GM19238 (cell line): ENCODE results near the gene NTRK1.
"Not testable (repeated sequence)": the region's sequence is repeated elsewhere in the genome, so short reads cannot be mapped to it uniquely, and the experiment has no call there.

Source experiments
- DNase-seq: peaks from one replicate; pipeline ENCODE4 v3.0.0; 2011; ENCODE audit warnings: low spot score; ENCODE audit not compliant: insufficient read length

Gene NTRK1

DNA sequence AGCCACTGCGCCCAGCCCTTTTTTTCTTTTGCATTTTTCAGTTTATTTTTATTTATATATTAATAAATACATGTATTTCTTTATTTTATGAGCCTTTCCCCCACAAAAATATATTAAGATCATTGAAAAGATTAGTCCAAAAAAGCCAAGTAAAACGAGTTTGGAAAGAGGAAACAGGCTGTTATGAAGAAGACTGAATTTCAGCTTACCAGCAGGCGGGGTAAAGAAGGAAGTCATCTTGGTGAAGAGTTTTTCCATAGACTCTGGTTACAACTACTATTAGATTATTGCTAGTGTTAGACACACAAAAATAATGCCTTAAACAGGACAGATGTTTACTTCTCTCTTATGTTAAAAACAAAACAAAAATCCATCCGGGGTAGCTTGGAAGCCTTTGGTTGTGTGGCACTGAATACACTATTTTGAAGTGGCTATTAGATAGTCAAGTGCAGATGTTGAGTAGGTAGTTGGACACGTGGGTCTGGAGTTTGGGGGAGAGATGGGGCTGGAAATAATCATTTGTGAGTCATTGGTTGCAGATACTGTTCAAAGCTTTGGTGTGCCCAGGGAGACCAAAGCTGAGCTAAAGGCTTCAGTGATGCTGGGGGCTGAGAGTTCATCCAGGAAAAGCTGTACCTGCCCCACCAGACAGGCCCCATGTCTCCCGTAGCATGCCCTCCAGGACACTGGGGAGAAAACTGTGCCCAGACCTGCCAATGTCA, 51.1 kb downstream of the NTRK1 start:
- no peak for DNase-seq

DNA sequence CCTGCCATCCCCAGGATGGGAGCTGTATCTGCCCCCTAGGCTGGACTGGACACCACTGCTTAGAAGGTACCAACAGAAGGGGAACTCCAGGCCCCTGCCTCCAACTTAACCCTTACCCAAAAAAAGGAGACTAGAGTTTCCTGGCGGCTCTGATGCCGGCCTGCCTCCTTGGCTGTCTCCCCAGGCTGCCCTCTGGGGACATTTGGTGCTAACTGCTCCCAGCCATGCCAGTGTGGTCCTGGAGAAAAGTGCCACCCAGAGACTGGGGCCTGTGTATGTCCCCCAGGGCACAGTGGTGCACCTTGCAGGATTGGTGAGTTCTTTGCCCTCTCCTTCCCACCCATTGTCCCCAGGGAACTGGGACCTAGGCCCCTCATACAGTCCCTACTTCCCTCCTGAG, 51.6 kb downstream of the NTRK1 start:
- no peak for DNase-seq

DNA sequence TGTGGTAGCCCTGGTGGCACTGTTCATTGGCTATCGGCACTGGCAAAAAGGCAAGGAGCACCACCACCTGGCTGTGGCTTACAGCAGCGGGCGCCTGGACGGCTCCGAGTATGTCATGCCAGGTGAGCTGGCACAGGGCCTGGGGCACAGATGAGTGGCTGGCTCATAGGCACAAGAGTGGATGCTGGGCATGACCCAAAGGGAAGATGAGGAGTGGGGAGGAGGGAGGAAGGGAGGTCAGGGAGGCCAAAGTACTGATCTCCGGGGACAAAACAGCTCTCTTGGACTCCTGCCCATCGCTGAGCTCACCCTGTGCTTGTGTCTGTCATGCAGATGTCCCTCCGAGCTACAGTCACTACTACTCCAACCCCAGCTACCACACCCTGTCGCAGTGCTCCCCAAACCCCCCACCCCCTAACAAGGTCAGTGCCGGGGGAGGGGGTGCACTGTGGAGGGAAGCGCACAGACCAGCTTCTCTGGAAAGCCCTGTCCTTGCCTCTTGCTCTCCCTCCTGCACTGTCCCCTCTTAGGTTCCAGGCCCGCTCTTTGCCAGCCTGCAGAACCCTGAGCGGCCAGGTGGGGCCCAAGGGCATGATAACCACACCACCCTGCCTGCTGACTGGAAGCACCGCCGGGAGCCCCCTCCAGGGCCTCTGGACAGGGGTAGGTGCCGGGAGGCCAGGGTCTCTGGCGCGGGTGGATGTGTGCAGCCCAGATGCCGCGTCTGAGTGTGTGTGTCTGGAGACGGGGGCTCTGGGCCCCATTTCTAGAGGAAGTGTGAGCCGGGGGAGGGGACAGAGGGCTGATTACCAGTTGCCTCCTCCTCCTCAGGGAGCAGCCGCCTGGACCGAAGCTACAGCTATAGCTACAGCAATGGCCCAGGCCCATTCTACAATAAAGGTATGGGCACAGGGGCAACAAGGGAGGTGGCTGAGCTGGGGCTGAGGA, 52.5 kb downstream of the NTRK1 start:
- DNase-seq = no peak

DNA sequence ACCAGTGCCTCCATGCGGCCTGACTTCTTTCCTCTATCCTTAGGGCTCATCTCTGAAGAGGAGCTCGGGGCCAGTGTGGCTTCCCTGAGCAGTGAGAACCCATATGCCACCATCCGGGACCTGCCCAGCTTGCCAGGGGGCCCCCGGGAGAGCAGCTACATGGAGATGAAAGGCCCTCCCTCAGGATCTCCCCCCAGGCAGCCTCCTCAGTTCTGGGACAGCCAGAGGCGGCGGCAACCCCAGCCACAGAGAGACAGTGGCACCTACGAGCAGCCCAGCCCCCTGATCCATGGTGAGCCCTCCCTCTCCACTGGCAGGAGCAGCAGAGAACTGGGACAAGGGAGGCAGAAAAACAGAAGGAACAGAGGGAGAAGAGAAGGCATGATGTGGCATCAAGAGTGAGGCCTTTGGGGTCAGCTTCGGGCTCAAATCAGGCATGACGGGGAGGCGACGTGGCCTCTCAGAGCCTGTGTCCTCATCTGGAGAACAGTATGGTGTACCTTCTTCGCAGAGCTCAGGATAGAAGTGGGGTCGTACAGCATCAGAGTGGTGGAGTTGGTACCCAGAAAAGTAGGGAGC, 53.2 kb downstream of the NTRK1 start:
- DNase-seq = no peak

DNA sequence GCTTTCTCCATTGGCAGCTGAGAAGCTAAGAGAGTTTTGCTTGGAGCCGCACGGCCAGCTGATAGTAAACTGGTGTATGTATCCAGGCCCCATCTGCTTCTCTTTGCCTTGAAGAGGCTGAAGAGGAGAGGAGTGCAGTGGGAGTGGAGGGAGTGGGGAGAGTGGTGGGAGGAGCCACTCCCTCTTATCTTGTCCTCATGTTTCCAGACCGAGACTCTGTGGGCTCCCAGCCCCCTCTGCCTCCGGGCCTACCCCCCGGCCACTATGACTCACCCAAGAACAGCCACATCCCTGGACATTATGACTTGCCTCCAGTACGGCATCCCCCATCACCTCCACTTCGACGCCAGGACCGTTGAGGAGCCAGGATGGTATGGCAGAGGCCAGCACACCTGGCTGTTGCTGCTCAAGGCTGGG, 53.8 kb downstream of the NTRK1 start:
- no peak for DNase-seq

DNA sequence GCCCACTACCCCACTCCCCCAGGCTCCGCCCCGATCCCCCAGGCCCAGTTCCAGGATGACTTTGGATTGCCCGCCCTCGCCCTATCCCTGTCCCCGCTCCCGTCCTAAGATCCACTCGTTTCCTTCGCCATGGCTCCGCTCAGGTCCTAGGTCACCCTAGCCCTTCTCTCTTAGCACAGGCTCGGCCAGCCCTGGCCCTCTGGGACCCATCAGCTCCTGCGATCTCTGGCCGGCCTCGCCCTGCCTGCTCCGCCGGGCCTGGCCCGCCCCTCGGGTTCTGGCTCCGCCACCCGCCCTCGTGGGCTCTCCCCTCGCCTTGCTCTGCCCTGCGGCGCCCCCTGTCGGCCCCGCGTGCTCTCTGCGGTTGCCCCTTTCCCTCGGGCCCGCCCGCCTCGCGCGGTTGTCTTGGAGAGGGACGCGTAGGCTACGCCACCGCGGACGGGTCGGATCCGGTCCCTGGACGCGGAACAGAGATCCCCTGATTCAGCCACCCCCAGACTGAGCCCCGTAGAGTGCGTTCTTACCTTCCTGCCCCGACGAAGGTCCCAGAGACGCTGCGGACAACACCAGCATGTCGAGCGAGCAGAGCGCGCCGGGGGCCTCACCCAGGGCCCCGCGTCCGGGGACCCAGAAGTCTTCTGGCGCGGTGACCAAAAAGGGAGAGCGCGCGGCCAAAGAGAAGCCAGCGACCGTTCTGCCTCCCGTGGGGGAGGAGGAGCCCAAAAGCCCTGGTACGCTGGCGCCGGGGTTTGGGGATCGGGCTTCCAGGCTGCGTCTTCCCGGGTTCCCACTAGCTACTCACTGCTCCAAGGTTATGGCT, 59.8 kb downstream of the NTRK1 start, which contains the start of gene LRRC71:
Gene LRRC71, plus strand, starts transcription at position 400 of the 820 bp plus-strand sequence. Its CDS starts 172 bp downstream, at position 572.
- peak; percentile 46 for DNase-seq

DNA sequence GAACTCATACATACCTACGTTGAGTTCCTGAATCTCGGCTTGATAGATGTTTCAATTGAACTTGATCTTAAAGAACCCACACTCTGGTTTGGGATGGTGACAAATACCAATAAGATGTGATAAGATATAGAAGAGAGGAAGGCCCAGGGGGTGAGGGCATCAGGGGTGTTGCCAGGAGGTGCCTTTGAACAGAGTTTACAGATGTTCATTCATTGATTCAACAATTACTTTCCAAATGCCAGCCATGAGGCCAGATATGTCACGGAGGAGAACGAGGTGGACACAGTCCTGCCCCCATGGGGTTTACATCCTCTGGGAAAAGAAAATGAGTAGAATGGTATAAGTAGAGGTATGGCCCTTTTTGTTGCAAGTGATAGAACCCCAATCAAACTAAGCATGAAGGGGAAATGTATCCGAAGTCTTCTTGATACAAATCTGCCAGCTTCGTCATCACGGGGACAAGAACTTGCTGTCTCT, 60.4 kb downstream of the NTRK1 start:
- no peak for DNase-seq

DNA sequence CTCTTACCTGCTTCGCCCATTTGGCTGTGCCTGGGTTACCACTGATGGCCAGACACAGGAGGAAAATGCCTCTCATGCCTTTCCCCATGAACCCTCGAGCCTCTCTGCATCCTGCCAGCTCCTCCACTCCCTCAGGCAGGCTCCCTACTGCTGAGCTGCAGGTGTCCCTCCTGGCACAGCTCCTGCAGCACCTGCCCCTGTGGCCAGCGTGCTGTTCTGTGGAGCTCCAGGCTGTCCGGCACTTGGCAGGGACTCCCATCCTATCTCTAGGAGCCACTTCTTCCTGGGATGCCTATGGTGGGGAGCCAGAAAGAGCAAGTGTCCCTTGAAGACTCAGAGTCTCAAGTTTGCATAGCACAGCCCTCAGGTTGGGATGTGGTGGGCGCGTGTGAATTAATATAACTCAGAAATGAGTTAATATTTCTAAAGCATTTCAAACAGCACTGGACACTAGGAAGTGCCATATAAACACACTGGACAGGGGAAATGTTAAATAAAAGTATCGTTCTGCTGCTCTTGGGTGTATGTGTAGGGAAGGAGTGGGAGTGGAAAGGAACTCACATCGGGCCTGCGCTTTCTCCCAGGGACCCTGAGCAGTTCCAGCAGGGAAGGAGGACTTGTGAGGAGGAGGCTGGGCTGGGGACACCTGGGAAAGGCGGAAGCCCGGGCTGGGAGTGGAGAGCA, 62.5 kb downstream of the NTRK1 start:
- no peak for DNase-seq

DNA sequence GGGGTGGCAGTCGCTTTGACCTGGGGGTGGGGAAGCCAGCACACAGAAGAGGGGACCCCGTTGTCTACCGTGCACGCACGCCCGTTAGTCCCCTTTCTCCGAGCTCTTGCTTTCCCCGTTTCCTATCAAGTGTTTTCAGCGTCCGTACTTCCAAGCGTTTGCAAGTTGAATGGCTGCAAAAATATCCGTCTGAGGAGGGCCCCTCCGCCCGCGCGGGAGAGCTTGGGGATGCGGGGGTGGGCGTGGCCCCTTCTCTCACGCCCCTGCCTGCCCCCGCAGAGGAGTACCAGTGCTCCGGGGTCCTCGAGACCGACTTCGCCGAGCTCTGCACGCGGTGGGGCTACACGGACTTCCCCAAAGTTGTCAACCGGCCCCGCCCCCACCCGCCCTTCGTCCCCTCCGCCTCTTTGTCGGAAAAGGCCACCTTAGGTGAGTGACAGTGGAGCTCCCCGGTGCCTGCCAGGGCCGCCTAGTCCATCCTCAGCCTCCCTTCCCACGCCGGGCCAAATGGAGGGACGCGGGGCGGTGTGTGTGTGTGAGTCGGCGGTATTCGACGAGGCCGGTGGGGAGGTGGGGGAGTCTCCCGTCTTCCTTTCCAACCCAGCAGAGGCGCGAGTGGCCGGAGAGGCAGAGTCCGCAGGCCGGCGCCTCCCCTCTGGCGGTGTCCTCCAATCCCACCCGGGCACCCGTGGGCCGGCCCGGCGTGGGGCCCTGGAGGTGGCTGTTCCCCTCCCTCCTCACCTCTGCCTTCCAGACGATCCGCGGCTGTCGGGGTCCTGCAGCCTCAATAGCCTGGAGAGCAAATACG, 63.2 kb downstream of the NTRK1 start:
- no peak for DNase-seq

DNA sequence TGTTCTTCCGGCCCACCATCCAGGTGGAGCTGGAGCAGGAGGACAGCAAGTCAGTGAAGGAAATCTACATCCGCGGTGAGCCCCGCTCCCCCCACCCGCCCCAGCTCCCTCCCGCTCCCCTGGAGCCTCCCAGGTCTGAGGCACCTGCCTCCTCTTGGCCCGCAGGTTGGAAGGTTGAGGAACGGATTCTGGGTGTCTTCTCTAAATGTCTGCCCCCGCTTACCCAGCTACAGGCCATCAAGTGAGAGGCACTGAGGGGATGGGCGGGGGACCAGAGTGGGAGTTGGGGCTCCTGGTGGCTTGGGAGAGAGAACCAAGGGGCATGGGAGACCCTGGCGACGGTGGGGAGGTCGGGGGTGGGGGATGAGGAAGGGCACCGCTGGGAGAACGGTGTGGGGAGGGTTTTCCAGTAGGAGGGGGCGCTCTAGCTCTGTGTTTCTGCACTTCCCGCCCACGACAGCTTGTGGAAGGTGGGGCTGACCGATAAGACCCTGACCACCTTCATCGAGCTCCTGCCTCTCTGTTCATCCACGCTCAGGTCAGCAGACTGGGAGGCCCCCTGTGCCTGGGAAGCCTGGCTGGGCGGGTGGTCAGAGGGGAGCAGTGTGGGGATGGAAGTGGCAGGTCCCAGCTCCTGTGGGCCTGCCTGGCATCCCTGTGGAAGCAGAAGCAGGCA, 64.0 kb downstream of the NTRK1 start:
- no peak for DNase-seq

DNA sequence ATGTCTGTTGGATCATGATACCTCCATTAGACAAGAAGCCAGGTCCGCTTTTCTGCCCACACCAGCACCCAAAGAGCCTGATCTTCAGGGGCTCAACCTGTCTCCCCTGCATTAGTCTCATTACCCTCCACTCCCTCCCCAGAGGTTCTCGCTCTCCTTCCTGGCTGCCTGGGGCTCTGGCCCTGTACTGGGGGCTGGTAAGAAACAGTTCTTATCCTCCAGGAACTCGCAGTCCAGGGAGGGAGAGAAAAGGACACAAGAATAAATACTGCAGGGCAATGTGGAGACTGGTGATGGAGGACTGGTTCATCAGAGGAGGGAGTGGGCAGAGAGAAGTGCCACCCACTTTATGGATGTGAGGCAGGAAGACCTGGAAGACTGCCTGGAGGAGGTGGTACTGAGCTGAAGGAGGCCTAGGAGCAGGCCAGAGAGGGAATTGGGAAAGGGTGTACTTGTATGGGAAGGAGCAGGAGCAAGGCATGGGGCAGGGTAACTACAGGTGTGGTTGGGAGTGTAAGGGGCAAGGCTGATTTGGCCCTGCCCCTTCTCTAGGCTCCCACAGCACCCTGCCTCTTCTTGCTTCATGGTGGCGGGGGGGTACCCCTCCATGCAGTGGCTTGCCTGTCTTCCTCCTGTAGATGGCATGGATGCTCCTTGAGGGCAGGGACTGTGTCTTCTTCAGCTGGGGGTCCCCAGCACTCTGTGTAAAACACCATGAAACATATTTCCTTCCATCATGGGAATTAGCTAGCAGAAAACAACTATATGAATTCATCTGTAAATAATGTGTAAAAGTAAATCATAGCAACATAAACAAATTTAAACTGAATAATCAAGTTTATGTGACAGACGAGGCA, 64.7 kb downstream of the NTRK1 start:
- DNase-seq = no peak

DNA sequence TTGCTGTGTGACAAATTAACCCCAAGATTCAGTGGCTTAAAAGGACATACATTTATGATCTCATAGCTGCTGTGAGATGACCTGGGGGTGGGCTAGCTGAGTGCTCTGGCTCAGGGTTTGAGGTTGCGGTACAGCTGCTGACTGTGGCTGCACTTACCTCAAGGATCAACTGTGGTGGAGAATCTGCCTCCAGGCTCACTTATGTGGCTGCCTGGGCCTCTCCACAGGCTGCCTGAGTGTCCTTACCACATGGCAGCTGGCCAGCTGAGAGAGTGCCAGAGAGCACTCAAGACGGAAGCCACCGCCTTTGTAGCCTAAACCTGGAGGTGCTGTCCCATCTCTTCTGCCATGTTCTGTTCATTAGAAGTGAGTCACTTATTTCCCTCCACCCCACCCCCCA, 65.5 kb downstream of the NTRK1 start:
- no peak for DNase-seq

DNA sequence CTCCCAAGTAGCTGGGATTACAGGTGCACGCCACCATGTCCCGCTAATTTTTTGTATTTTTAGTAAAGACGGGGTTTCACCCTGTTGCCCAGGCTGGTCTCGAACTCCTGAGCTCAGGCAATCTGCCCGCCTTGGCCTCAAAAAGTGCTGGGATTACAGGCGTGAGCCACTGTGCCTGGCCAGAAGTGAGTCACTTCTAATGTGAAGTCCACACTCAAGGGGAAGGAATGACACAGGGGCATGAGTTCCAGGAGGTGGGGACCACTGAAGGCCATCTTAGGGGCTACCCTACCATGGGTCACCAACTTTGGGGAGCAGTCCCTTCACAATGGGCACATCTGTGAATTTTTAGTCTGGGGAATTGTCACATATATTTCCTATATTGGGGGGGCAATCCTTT, 66.0 kb downstream of the NTRK1 start:
- not testable (repeated sequence) for DNase-seq

DNA sequence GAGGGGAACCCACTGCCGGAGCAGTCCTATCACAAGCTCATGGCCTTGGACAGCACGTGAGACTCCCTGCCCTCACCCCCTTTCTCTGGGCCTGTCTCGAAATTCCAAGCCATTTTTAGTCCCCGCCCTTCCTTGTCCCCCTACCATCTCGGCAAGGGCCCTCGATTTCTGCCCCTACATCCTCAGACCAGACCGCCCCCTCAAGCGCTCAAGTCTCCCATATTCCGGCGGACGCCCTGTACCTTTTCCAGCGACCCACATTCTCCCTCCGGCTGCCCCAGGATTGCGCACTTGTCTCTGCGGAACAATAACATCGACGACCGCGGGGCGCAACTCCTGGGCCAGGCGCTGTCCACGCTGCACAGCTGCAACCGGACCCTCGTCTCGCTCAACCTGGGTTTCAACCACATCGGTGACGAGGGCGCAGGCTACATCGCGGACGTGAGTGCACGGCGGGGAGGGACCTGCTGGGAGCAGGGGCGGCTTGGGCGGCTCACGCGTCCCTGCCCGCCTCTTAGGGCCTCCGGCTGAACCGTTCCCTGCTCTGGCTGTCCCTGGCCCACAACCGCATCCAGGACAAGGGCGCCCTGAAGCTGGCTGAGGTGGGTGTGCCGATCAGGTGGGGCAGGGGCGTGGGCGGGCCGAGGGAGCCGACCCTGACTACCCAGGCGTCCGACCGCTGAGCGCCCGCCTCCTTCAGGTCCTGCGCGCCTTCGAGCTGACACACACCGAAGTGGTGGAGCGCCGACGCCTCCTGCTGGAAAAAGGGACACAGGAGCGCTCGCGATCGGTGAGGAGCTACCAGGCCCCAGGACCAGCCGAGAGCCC, 66.8 kb downstream of the NTRK1 start:
- peak; percentile 42 for DNase-seq

DNA sequence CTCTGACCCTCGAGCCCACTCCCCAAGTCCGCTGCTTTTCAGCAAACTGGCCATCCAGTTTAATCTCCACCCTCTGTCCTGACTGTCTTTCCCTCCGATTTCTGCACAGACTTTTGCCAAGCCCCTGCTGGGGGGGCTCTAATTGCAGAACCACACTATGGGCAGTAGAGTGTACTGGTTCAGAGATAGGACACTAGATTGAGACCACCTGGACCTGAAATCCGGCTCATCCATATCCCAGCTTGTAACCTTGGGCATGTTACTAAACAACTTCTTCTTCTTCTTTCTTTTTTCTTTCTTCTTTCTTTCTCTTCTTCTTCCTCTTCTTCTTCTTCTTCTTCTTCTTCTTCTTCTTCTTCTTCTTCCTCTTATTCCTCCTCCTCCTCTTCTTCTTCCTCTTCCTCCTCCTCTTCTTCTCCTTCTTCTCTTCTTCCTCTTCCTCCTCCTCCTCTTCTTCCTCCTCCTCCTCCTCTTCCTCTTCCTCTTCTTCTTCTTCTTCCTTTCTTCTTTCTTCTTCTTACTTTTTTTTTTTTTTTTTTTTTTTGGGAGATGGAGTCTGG, 67.5 kb downstream of the NTRK1 start:
- DNase-seq = no peak

DNA sequence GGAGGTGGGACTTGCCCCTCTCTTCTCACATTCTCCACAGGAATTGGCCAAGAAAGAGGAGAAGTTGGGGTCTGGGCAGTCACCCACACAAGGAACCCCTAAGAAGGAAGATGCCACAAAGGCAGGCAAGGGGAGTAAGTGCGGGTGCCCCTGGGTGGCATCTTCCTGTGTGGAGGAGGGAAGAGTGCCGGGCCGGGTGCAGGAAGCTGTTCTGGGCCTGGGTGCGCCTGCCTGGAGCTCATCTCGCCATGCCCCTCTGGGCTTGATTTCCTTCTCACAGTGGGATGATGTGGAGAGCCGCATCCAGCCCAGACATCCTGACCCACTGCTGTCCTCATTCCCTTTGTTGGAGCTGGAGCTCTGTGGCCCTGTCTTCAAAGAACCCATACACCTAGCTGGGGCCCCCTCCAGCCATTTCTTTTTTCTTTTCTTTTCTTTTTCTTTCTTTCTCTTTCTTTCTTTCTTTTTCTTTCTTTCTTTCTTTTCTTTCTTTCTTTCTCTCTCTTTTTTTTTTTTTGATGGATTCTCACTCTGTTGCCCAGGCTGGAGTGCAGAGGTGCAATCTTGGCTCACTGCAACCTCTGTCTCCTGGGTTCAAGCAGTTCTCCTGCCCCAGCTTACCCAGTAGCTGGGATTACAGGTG, 69.1 kb downstream of the NTRK1 start:
- no peak for DNase-seq
